Stimulated activated CD8-positive, alpha-beta memory T cell treated with anti-CD3 and anti-CD28 coated beads, Interleukin-4, amount 100 ng/mL, for 4 hours (primary cell): ENCODE data around the gene CNTN2.

Source experiments
- DNase-seq, 2 donors: peaks; one replicate each; pipeline ENCODE4 v3.0.0-alpha.2; 2020; ENCODE audit warnings: low read depth in 2 of 2, low spot score in 1 of 2

The CNTN2 gene

GRCh38 chr1:205118752-205119151, 75.7 kb downstream of the CNTN2 start:
- DNase-seq = no peak

DNA sequence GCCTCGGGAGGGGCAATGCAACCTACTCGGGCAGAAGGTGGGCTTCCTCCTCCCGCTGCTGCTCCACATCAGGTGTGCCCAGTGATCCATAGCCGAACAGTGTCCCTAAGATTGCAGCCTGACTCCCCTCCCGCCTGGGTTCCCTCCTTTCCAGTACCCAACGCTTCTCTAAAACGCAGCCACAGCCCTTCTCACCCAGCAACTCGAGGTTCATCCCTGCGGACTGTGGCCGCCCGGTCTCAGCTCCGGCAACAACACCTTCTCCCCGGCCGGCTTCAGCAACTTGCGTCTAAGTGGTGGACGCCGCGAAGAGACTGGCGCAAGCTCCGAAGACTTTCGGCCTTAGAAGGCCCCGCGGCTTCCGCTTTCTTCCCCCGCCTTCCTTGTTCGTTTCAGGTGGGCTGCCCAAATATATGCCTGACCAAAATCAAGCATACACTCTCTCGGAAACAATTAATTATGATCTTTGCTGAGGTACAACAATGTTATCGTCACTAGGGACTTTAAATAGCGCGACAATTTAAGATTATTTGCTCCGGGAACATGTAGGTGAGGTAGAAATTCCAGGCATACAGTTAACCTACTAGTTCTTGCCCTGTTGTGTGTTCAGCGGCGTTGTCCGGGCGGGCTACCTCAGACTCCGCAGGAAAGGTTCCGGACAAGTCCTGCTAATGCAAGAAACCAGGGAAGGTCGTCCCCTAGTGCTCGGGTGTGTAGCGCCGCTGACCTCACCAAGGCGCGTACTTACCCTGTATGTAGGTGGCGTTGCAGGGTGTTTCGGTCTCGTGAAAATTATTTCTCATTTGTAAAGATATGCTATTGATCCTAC, 78.9 kb downstream of the CNTN2 start, which contains the start of gene RBBP5:
TSS of gene RBBP5 (minus strand) at position 319 of the 829 bp plus-strand sequence. CDS start at position 214, 105 bp downstream.
- peak; percentile 92 to 93 for DNase-seq

- no peak for DNase-seq
Measured at GRCh38 chr1:205122489-205122882, 79.5 kb downstream of the CNTN2 start.

GRCh38 chr1:205124726-205125125, 81.7 kb downstream of the CNTN2 start:
- DNase-seq = no peak

DNA sequence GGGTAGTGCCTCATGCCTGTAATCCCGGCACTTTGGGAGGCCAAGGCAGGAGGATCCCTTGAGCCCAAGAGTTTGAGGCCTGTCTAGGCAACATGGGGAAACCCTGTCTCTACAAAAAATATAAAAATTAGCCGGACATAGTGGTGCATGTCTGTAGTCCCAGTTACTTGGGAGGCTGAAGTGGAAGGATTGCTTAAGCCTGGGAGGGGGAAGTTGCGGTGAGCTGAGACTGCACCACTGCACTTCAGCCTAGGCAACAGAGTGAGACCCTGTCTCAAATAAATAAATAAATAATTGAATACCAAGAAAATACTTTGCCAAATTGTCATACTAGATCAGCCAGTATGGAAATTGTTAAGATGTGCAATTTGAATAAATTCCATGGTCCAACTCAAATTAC, 84.6 kb downstream of the CNTN2 start:
- DNase-seq = no peak
